Osteocyte (in vitro differentiated cells): ENCODE results near the gene LRRIQ3. TPM values are rescaled to one million over a fixed set of nuclear protein-coding genes. Genes with fewer than 3 reads are reported as not detected.

ENCODE experiments used
- DNase-seq: peaks from one replicate; pipeline ENCODE4 v3.0.0; 2021; ENCODE audit warnings: mixed read lengths; ENCODE audit not compliant: unreplicated experiment; ENCODE audit errors: extremely low spot score
- H3K27ac Mint-ChIP-seq: one replicate; pipeline ENCODE4 v1.8.0; 2021; ENCODE audit warnings: mild to moderate bottlenecking, mixed read lengths; ENCODE audit not compliant: unreplicated experiment
- H3K27me3 Mint-ChIP-seq: one replicate; pipeline ENCODE4 v1.8.0; 2021; ENCODE audit warnings: mixed read lengths; ENCODE audit not compliant: unreplicated experiment
- H3K36me3 Mint-ChIP-seq: one replicate; pipeline ENCODE4 v1.8.0; 2021; ENCODE audit warnings: mixed read lengths; ENCODE audit not compliant: unreplicated experiment
- H3K4me1 Mint-ChIP-seq: one replicate; pipeline ENCODE4 v1.8.0; 2021; ENCODE audit warnings: mixed read lengths; ENCODE audit not compliant: unreplicated experiment
- H3K4me3 Mint-ChIP-seq: one replicate; pipeline ENCODE4 v1.8.0; 2021; ENCODE audit warnings: mild to moderate bottlenecking, moderate library complexity, mixed read lengths; ENCODE audit not compliant: unreplicated experiment
- H3K9me3 Mint-ChIP-seq: one replicate; pipeline ENCODE4 v1.8.0; 2021; ENCODE audit warnings: mixed read lengths; ENCODE audit not compliant: unreplicated experiment
- total RNA-seq: library from RNA; stranded (reverse); gene quantifications from 2 replicates; pipeline ENCODE4 v1.2.1, GENCODE V29; 2021
- TF ChIP-seq, protein P1 (sequence below): fragments of 200-600 bp; sonication (generic); IDR thresholded peaks from 2 replicates; pipeline ENCODE4 v1.5.0; 2021; ENCODE audit warnings: antibody characterized with exemption, mild to moderate bottlenecking, moderate library complexity

LRRIQ3 gene
- total RNA-seq, 1 donor from 2014 or later: 0.16 TPM

DNA sequence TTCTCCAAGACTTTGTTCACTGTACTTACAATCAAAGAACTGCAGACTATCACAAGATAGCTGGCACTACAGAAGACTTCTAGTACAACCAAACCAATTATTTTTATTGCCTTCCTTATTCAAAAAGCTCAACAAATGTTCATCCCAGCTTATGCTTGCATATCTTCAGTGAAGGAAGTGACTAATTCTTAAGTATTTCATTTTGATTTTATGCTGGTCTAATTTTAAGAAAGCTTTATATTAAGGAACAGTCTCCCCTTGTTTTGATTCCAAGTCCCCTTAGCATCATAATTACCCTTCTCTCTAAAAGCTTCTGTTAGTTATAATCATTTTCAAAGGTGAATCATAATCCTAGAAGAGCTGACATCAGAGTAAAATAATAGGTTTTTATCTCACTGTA is 132.9 kb downstream of the LRRIQ3 start:
- H3K36me3 Mint-ChIP-seq: no peaks in the 10 kb centered on the region
- no peak for DNase-seq
- H3K27ac Mint-ChIP-seq: no peak overlapping the region
- no peaks in the 10 kb centered on the region for H3K4me1 Mint-ChIP-seq
- H3K27me3 Mint-ChIP-seq: peaks cover 4% of the 10 kb centered on the region
- TF ChIP-seq, protein P1, sequence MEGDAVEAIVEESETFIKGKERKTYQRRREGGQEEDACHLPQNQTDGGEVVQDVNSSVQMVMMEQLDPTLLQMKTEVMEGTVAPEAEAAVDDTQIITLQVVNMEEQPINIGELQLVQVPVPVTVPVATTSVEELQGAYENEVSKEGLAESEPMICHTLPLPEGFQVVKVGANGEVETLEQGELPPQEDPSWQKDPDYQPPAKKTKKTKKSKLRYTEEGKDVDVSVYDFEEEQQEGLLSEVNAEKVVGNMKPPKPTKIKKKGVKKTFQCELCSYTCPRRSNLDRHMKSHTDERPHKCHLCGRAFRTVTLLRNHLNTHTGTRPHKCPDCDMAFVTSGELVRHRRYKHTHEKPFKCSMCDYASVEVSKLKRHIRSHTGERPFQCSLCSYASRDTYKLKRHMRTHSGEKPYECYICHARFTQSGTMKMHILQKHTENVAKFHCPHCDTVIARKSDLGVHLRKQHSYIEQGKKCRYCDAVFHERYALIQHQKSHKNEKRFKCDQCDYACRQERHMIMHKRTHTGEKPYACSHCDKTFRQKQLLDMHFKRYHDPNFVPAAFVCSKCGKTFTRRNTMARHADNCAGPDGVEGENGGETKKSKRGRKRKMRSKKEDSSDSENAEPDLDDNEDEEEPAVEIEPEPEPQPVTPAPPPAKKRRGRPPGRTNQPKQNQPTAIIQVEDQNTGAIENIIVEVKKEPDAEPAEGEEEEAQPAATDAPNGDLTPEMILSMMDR: no peak
- H3K4me3 Mint-ChIP-seq: no peak overlapping the region
- H3K9me3 Mint-ChIP-seq: no peaks in the 10 kb centered on the region

DNA sequence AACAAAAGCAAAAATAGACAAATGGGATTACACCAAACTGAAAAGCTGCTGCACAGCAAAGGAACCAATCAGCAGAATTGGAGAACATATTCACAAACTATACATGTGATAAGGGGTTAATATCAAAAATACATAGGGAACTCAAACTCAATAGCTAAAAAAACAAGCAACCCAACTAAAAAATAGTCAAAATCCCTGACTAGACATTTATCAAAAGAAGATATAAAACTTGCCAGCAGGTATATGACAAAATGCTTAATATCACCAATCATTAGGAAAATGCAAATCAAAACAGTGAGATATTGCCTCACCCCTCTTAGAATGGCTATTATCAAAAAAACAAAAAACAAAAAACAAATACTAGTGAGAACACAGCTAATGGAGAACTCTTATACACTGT is 140.3 kb downstream of the LRRIQ3 start:
- Mint-ChIP-seq H3K27ac (no peak overlapping the region), H3K4me1 (no peaks in the 10 kb centered on the region), H3K27me3 (no peaks in the 10 kb centered on the region), H3K9me3 (no peaks in the 10 kb centered on the region), H3K36me3 (no peaks in the 10 kb centered on the region), H3K4me3 (no peak overlapping the region)
- TF ChIP-seq, protein P1: no peak
- no peak for DNase-seq

DNA sequence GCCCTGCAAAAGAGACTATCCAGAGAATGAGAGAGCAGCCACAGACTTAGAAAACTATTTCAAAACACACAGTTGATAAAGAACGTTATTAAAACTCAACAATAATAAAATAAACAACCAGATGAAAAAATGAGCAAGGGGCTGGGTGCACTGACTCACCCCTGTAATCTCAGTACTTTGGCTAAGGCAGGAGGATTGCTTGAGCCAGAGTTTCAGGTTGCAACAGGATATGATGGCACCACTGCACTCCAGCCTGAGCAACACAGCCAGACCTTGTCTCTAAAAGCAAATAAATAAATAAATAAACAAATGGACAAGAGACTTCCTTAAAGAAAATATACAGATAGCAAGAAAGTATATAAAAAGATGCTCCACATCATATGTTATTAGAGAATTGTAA is 144.6 kb downstream of the LRRIQ3 start:
- H3K4me3 Mint-ChIP-seq: no peak overlapping the region
- H3K27ac Mint-ChIP-seq: no peak overlapping the region
- no peaks in the 10 kb centered on the region for H3K36me3 Mint-ChIP-seq
- H3K27me3 Mint-ChIP-seq: no peaks in the 10 kb centered on the region
- DNase-seq: no peak
- H3K9me3 Mint-ChIP-seq: no peaks in the 10 kb centered on the region
- TF ChIP-seq, protein P1: no peak
- no peaks in the 10 kb centered on the region for H3K4me1 Mint-ChIP-seq

DNA sequence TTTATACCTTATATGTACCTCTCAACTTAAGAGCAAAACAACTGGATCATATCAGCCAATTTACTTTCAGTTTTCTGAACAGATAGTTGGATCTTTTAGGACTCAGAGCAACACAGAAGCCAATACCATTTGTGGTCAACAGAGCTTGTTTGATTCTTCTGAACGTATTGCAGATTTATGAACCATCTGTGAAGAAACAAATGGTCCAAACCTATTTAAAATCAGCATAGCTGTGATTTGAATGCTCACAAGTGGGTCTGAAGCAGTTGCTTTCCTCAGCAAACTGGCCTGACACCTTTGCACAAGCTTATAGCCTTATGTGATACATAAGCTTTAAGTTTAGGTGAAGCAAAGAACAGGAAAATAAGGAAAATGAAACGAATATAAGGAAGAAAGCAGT is 147.6 kb downstream of the LRRIQ3 start:
- Mint-ChIP-seq H3K36me3 (no peaks in the 10 kb centered on the region), H3K27ac (no peak overlapping the region), H3K9me3 (no peaks in the 10 kb centered on the region), H3K27me3 (no peaks in the 10 kb centered on the region), H3K4me3 (no peak overlapping the region), H3K4me1 (no peaks in the 10 kb centered on the region)
- TF ChIP-seq, protein P1: no peak
- no peak for DNase-seq

DNA sequence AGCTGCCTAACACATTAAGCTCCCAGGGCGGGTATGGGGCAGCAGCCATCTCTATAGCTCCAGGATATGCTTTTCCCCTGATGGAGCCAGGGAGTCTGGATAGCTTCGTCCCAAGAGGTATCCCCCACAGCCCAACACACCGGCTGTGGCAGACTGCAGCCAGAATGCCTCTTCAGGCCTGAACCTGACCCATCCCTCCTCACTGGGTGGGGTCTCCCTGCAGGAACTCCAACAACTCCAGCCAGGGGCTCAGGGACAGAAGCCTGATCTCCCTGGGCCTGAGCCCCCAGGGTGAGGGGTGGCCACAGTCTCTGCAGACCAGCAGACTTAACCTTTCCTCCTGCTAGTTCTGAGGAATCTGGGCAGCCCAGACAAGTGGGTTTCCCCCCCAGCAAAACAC is 159.9 kb downstream of the LRRIQ3 start:
- DNase-seq: no peak
- Mint-ChIP-seq H3K36me3 (no peaks in the 10 kb centered on the region), H3K27me3 (no peaks in the 10 kb centered on the region), H3K4me1 (no peaks in the 10 kb centered on the region), H3K4me3 (no peak overlapping the region), H3K9me3 (peaks cover 25% of the 10 kb centered on the region), H3K27ac (no peak overlapping the region)
- TF ChIP-seq, protein P1: no peak
